Transverse colon (tissue), 4 donors: Measurements from ENCODE around the gene CFLAR. TPM values are rescaled to one million over a fixed set of nuclear protein-coding genes. Genes with fewer than 3 reads are reported as not detected.
"Not testable (repeated sequence)": the region's sequence is repeated elsewhere in the genome, so short reads cannot be mapped to it uniquely, and the experiment has no call there.

ENCODE experiments used
- DNase-seq: peaks from one replicate; pipeline ENCODE4 v3.0.0-alpha.2; 2019
- H3K27ac ChIP-seq, 4 donors: fragments of 200-600 bp; sonication (generic); 2 replicates each; pipeline ENCODE4 v1.5.1; 2016 to 2018; ENCODE audit warnings: inconsistent platforms in 4 of 4
- H3K27me3 ChIP-seq: fragments of 200-600 bp; sonication (generic); 2 replicates; pipeline ENCODE4 v1.5.1; 2017; ENCODE audit warnings: inconsistent platforms
- H3K36me3 ChIP-seq, 4 donors: fragments of 200-600 bp; sonication (generic); 2 replicates each; pipeline ENCODE4 v1.5.1; 2017 to 2019; ENCODE audit warnings: inconsistent platforms in 4 of 4
- H3K4me1 ChIP-seq, 4 donors: fragments of 200-600 bp; sonication (generic); 2 replicates each; pipeline ENCODE4 v1.5.1; 2017 to 2020; ENCODE audit warnings: inconsistent platforms in 4 of 4
- H3K4me3 ChIP-seq, 4 donors: fragments of 200-600 bp; sonication (generic); 1 replicate in 1 of 4; 2 replicates in 3 of 4; pipeline versions ENCODE4 v1.5.1 to v1.6.1; 2017 to 2019; ENCODE audit warnings: inconsistent platforms in 4 of 4
- H3K9me3 ChIP-seq, 2 donors: fragments of 200-600 bp; sonication (generic); 2 replicates each; pipeline ENCODE4 v1.5.1; 2017 to 2019; ENCODE audit warnings: inconsistent platforms in 2 of 2
- CTCF ChIP-seq, 5 experiments: fragments of 200-600 bp in 3 of 5; fragments of 450-650 bp in 2 of 5; sonication (generic) in 3 of 5; IDR thresholded peaks; 1 replicate in 2 of 5; 2 replicates in 3 of 5; pipeline ENCODE4 v1.5.1; 2016 to 2017; ENCODE audit warnings: antibody characterized with exemption in 5 of 5, inconsistent platforms in 3 of 5, mild to moderate bottlenecking in 2 of 5, moderate library complexity in 1 of 5
- EP300 ChIP-seq: sonication (generic); formaldehyde crosslinking; IDR thresholded peaks from one replicate; pipeline ENCODE4 v1.6.1; 2017; ENCODE audit warnings: antibody characterized with exemption, low read depth
- POLR2A ChIP-seq: fragments of 450-650 bp; IDR thresholded peaks from one replicate; pipeline ENCODE4 v1.6.1; 2016; ENCODE audit warnings: antibody characterized with exemption, mild to moderate bottlenecking, moderate library complexity
- POLR2AphosphoS5 ChIP-seq, 3 donors: sonication (generic); formaldehyde crosslinking; IDR thresholded peaks; one replicate each; pipeline ENCODE4 v1.6.1; 2016; ENCODE audit warnings: antibody characterized with exemption in 3 of 3
- WGBS, 2 donors: methylation state at CpG; one replicate each; pipeline ENCODE4 v1.1.5; 2018; ENCODE audit warnings: low coverage in 1 of 2; 5-methylcytosine and 5-hydroxymethylcytosine counted together
- in situ Hi-C, 4 donors: fragments of 200-750 bp; cut with MboI; loops; one replicate each; pipeline versions ENCODE4 v1.15.0 to v1.15.1; 2017; ENCODE audit warnings: low sequenced_read_pairs in 3 of 4, low pct_ligation_motif_present in 1 of 4, low pct_unique_long_range_greater_than_20kb in 1 of 4
- intact Hi-C: fragments of 100-400 bp; cut with DNase I; formaldehyde crosslinking; loops from one replicate; pipeline ENCODE4 v1.15.1; 2023; ENCODE audit warnings: low total_unique reads
- total RNA-seq, 4 donors: library from RNA; depleted of rRNA; stranded (reverse); fragments of >200 nt; gene quantifications; one replicate each; pipeline ENCODE4 v1.1.0, GENCODE V29; 2016

Gene CFLAR
- total RNA-seq, 4 donors from 2014 or later = 148 to 449 (median 323) TPM

DNA sequence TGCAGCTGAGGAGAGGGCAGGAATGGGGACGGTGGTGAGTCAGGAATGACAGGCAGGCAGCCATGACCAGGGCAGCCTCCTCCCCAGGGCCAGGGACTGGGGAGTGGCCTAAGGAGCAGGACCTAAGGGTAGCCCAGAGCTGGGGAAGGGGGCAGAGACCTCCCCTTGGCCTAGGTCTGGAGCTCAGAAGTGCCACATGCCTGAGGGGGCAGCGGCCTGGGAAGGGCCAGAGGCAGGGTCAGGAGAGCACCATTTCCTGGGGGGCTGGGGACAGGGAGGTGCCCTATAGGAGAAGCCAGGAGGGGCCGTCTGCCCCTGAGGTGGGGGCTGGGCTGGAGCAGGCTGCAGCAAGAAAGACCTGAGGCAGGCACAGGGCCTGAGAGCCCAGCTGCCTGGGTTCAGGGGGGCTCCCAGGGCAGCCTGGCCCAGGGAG lies 20.9 kb downstream of the CFLAR start:
- no peaks in the 10 kb centered on the region for H3K9me3 ChIP-seq
- no peaks in the 10 kb centered on the region for H3K27me3 ChIP-seq
- WGBS, 2 donors = 81 to 86% methylated on average over 1 to 3 of the region's 3 CpGs
- peaks cover 0 to 24% (median 6%) of the 10 kb centered on the region in 4 donors for H3K4me1 ChIP-seq
- H3K27ac ChIP-seq = no peak overlapping the region
- no peak overlapping the region for H3K4me3 ChIP-seq
- no peak for DNase-seq
- H3K36me3 ChIP-seq = peaks cover 0 to 72% (median 26%) of the 10 kb centered on the region in 4 donors
- in situ Hi-C loops (no loop called here), intact Hi-C loops (no loop called here)
- TF ChIP-seq POLR2AphosphoS5 (IDR thresholded peaks at IDR 0.05) (no peak), EP300 (no peak), CTCF (IDR thresholded peaks at IDR 0.05) (no peak), POLR2A (no peak)

DNA sequence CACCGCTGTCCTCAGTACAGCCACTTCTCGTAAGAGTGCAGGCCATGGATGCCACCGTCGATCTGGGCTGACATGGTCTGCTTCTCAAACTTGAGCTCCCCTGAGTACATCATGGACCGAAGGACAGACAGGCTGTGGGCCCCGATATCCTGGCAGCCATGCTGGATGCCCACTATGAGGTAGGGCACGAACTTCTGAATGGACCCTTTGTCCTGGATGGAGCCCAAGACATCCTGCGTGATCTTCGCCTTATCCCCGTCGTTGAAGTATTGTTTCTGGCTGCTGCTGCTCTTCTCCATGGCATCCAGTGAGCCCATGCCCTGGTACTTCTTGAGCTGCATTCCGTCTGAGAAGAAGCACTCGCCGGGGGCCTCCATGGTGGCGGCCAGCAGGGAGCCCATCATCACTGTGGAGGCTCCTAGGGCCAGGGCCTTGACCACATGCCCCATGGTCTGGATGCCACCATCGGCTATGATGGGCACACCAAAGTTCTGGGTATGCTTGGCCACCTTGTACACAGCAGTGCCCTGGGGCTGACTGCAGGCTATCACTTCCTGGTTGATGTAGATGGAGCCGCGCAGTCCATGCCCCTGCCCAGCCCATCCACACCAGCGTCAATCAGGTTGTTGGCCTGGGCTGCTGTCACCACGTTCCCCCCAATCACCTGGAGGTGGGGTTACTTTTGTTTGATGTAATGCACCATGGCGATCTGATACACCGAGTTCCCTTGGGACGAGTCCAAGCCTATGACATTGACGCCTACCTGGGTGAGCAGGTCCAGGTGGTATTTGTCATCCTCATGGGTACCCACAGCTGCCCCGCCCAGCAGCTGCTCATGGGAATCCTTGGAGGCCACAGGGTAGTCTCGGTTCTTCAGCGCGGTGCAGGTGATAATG lies 21.8 kb downstream of the CFLAR start:
- Histone ChIP-seq H3K9me3 (no peaks in the 10 kb centered on the region), H3K4me3 (no peak overlapping the region), H3K4me1 (peaks cover 0 to 15% (median 3%) of the 10 kb centered on the region in 4 donors), H3K27ac (no peak overlapping the region), H3K27me3 (no peaks in the 10 kb centered on the region), H3K36me3 (peaks cover 0 to 73% (median 29%) of the 10 kb centered on the region in 4 donors)
- no peak for TF ChIP-seq CTCF (IDR thresholded peaks at IDR 0.05)
- no peak for TF ChIP-seq EP300
- no peak for TF ChIP-seq POLR2A
- TF ChIP-seq POLR2AphosphoS5 (IDR thresholded peaks at IDR 0.05) = no peak
- 95% methylated on average over 27 of the region's 28 CpGs; no CpG with 5 or more reads in 1 of the 2 donors for WGBS, 2 donors
- in situ Hi-C loops (no loop called here), intact Hi-C loops (no loop called here)
- no peak for DNase-seq

DNA sequence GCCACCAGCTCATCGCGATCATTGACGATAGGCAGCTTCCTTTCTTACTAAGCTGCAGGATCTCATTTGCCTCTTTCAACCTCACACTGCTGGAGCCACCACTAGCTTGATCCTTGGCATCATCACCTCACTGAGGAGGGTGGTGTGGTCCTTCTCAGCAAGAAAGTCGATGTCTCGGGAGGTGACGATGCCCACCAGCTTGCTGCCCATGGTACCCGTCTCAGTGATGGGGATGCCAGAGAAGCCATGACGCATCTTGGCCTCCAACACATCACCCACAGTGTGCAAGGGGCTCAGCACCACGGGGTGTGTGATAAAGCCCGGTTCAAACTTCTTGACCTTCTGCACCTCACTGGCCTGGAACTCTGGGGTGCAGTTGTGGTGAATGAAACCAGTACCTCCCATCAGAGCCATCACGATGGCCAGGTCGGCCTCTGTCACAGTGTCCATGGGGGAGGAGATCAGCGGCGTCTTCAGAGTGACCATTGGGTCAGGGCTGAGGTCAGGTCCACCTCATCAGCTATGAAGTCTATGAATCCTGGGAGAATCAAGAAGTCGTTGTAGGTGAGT lies 22.5 kb downstream of the CFLAR start:
- in situ Hi-C loops (no loop called here), intact Hi-C loops (no loop called here)
- Histone ChIP-seq H3K4me3 (no peak overlapping the region), H3K27me3 (no peaks in the 10 kb centered on the region), H3K36me3 (peaks cover 0 to 73% (median 32%) of the 10 kb centered on the region in 4 donors), H3K27ac (no peak overlapping the region), H3K4me1 (peaks cover 0 to 10% (median 3%) of the 10 kb centered on the region in 4 donors), H3K9me3 (no peaks in the 10 kb centered on the region)
- TF ChIP-seq EP300 (no peak), CTCF (IDR thresholded peaks at IDR 0.05) (no peak), POLR2A (no peak), POLR2AphosphoS5 (IDR thresholded peaks at IDR 0.05) (no peak)
- 98% methylated on average over 14 of the region's 15 CpGs; no CpG with 5 or more reads in 1 of the 2 donors for WGBS, 2 donors
- DNase-seq = no peak

GRCh38 chr2:201138986-201139781 lies 23.2 kb downstream of the CFLAR start:
- in situ Hi-C loops, H3K27me3 ChIP-seq, H3K4me3 ChIP-seq, H3K27ac ChIP-seq, H3K9me3 ChIP-seq, intact Hi-C loops, DNase-seq: not testable (repeated sequence)
- peaks cover 0 to 71% (median 31%) of the 10 kb centered on the region in 4 donors for H3K36me3 ChIP-seq
- 77 to 82% methylated on average over 3 to 14 of the region's 14 CpGs for WGBS, 2 donors
- peaks cover 0 to 14% (median 3%) of the 10 kb centered on the region in 4 donors for H3K4me1 ChIP-seq
